SK-N-SH (cell line): ENCODE results near the gene KMT2E. TPM values are rescaled to one million over a fixed set of nuclear protein-coding genes. Genes with fewer than 3 reads are reported as not detected.

Experiments
- CTCF ChIA-PET: fragments of 300-600, 350-600 bp; formaldehyde crosslinking; extraction: SDS; loops from one replicate; lab custom pipeline; 2021; lab: Yijun Ruan, JAX
- POLR2A ChIA-PET: fragments of 350-600 bp; sonication (Branson Sonifier 250); formaldehyde crosslinking; extraction: SDS; loops from one replicate; lab custom pipeline; 2020; ENCODE audit warnings: antibody characterized with exemption, inconsistent platforms; lab: Yijun Ruan, JAX
- DNase-seq: peaks from one replicate; pipeline ENCODE4 v3.0.0; 2012
- H2AFZ ChIP-seq: fragments of 200-600 bp; sonication (generic); 2 replicates; pipeline ENCODE4 v1.8.1; 2016; ENCODE audit warnings: antibody characterized with exemption, mild to moderate bottlenecking, low read depth
- H3F3A ChIP-seq: fragments of 200-600 bp; sonication (generic); replicated peaks from 2 replicates; pipeline ENCODE3; 2016; ENCODE audit warnings: antibody characterized with exemption, mild to moderate bottlenecking; ENCODE audit not compliant: insufficient read depth
- H3K27ac ChIP-seq, 2 experiments: fragments of 200-500 bp in 1 of 2; fragments of 200-600 bp in 1 of 2; sonication (Bioruptor generic) in 1 of 2; sonication (generic), shearing (Covaris generic) in 1 of 2; 2 replicates each; pipeline versions ENCODE4 v1.5.1 to v1.6.1; 2014 to 2016; ENCODE audit warnings: low read depth in 2 of 2, inconsistent platforms in 1 of 2, low read length in 1 of 2, mild to moderate bottlenecking in 1 of 2, mixed read lengths in 1 of 2
- H3K27me3 ChIP-seq: fragments of 200-600 bp; sonication (generic), shearing (Covaris generic); 2 replicates; pipeline ENCODE4 v1.6.1; 2016; ENCODE audit warnings: mixed run types; ENCODE audit not compliant: insufficient read depth
- H3K36me3 ChIP-seq, 2 experiments: fragments of 200-500 bp in 1 of 2; fragments of 200-600 bp in 1 of 2; sonication (Bioruptor generic) in 1 of 2; sonication (generic) in 1 of 2; replicated peaks in 1 of 2; 2 replicates each; pipeline versions ENCODE3 to v1.5.1; 2014 to 2016; ENCODE audit warnings: low read length in 1 of 2, mild to moderate bottlenecking in 1 of 2; ENCODE audit not compliant: insufficient read depth in 2 of 2, control insufficient read depth in 1 of 2
- H3K4me1 ChIP-seq, 2 experiments: fragments of 200-500 bp in 1 of 2; fragments of 200-600 bp in 1 of 2; sonication (Bioruptor generic) in 1 of 2; sonication (generic), shearing (Covaris generic) in 1 of 2; 2 replicates each; pipeline versions ENCODE4 v1.5.1 to v1.6.1; 2014 to 2016; ENCODE audit warnings: low read depth in 1 of 2, low read length in 1 of 2, mixed run types in 1 of 2; ENCODE audit not compliant: insufficient read depth in 2 of 2, control insufficient read depth in 1 of 2
- H3K4me2 ChIP-seq: fragments of 200-600 bp; sonication (generic), shearing (Covaris generic); 2 replicates; pipeline ENCODE4 v1.6.1; 2017; ENCODE audit warnings: mixed run types
- H3K4me3 ChIP-seq, 2 experiments: fragments of 200-500 bp in 1 of 2; fragments of 200-600 bp in 1 of 2; sonication (Bioruptor generic) in 1 of 2; sonication (generic), shearing (Covaris generic) in 1 of 2; 2 replicates each; pipeline versions ENCODE4 v1.5.1 to v1.8.1; 2014 to 2016; ENCODE audit warnings: low read depth in 2 of 2, inconsistent platforms in 1 of 2, low read length in 1 of 2, mild to moderate bottlenecking in 1 of 2, mixed read lengths in 1 of 2, moderate library complexity in 1 of 2
- H3K79me2 ChIP-seq: fragments of 200-600 bp; sonication (generic); 2 replicates; pipeline ENCODE4 v1.8.1; 2017; ENCODE audit warnings: mild to moderate bottlenecking; ENCODE audit not compliant: insufficient read depth
- H3K9ac ChIP-seq: fragments of 200-600 bp; sonication (generic); 2 replicates; pipeline ENCODE4 v1.6.1; 2017; ENCODE audit warnings: mixed run types
- H3K9me2 ChIP-seq: fragments of 200-600 bp; sonication (generic); 2 replicates; pipeline ENCODE4 v1.6.1; 2017; ENCODE audit warnings: mixed run types
- H3K9me3 ChIP-seq: fragments of 200-600 bp; sonication (generic); 2 replicates; pipeline ENCODE4 v1.6.1; 2017; ENCODE audit warnings: mixed run types, mild to moderate bottlenecking, moderate library complexity
- H4K20me1 ChIP-seq: fragments of 200-600 bp; sonication (generic); 2 replicates; pipeline ENCODE4 v1.6.1; 2017; ENCODE audit warnings: mild to moderate bottlenecking, mixed run types; ENCODE audit not compliant: insufficient read depth
- CHD2 ChIP-seq: fragments of 150-350 bp; IDR thresholded peaks from 2 replicates; pipeline ENCODE4 v1.6.1; 2018; ENCODE audit warnings: low read length; ENCODE audit not compliant: partially characterized antibody
- EP300 ChIP-seq, 2 experiments: IDR thresholded peaks; 2 replicates each; pipeline versions ENCODE4 v1.4.0 to v1.6.1; 2012; ENCODE audit warnings: borderline replicate concordance in 1 of 2, low read depth in 1 of 2, low read length in 1 of 2
- EZH2phosphoT487 ChIP-seq: fragments of 200-600 bp; sonication (generic); IDR thresholded peaks from 2 replicates; pipeline ENCODE4 v1.6.1; 2017; ENCODE audit warnings: low read depth, mixed run types, mild to moderate bottlenecking, antibody characterized with exemption, moderate library complexity, borderline replicate concordance
- FOSL2 ChIP-seq: IDR thresholded peaks from 2 replicates; pipeline ENCODE4 v1.4.0; 2012; ENCODE audit warnings: low read depth, mild to moderate bottlenecking, moderate library complexity, borderline replicate concordance
- GABPA ChIP-seq: IDR thresholded peaks from 2 replicates; pipeline ENCODE4 v1.4.0; 2012; ENCODE audit warnings: low read depth, mild to moderate bottlenecking
- GATA2 ChIP-seq: sonication (generic); formaldehyde crosslinking; IDR thresholded peaks from 2 replicates; pipeline ENCODE4 v1.5.0; 2020; ENCODE audit warnings: mild to moderate bottlenecking, missing genetic modification reagents
- IRF3 ChIP-seq: fragments of 150-350 bp; IDR thresholded peaks from 2 replicates; pipeline ENCODE4 v1.6.1; 2016; ENCODE audit warnings: mild to moderate bottlenecking, low read depth, low read length
- JUND ChIP-seq: IDR thresholded peaks from 2 replicates; pipeline ENCODE4 v1.4.0; 2012
- NFIC ChIP-seq: IDR thresholded peaks from 2 replicates; pipeline ENCODE4 v1.4.0; 2012; ENCODE audit warnings: borderline replicate concordance
- PBX3 ChIP-seq: IDR thresholded peaks from 2 replicates; pipeline ENCODE4; 2012
- RCOR1 ChIP-seq: fragments of 150-350 bp; IDR thresholded peaks from 2 replicates; pipeline ENCODE4 v1.6.1; 2017; ENCODE audit warnings: antibody characterized with exemption, low read length
- RFX5 ChIP-seq: IDR thresholded peaks from 2 replicates; pipeline ENCODE4 v1.6.1; 2012; ENCODE audit warnings: mild to moderate bottlenecking, improper control_type of control experiment, low read length
- RXRA ChIP-seq: IDR thresholded peaks from 2 replicates; pipeline ENCODE4 v1.4.0; 2012; ENCODE audit warnings: low read depth, mild to moderate bottlenecking, borderline replicate concordance
- SIN3A ChIP-seq: IDR thresholded peaks from 2 replicates; pipeline ENCODE4 v1.6.1; 2012; ENCODE audit warnings: low read depth, mild to moderate bottlenecking, low read length, moderate library complexity, borderline replicate concordance
- TAF1 ChIP-seq: IDR thresholded peaks from 2 replicates; pipeline ENCODE4 v1.6.1; 2012; ENCODE audit warnings: low read depth, mild to moderate bottlenecking, low read length, moderate library complexity, borderline replicate concordance
- TEAD4 ChIP-seq: IDR thresholded peaks from 2 replicates; pipeline ENCODE4 v1.4.0; 2012; ENCODE audit warnings: mild to moderate bottlenecking, borderline replicate concordance; ENCODE audit not compliant: insufficient read depth
- ZBTB33 ChIP-seq: IDR thresholded peaks from 2 replicates; pipeline ENCODE4 v1.4.0; 2012; ENCODE audit warnings: low read depth, borderline replicate concordance
- WGBS: methylation state at CpG from one replicate; pipeline ENCODE4 v1.1.6; 2017; ENCODE audit warnings: low lambda C conversion rate; 5-methylcytosine and 5-hydroxymethylcytosine counted together
- polyA plus RNA-seq, 3 experiments: library from polyadenylated mRNA; depleted of rRNA; stranded (reverse); fragments of >200 nt; gene quantifications; 2 replicates each; pipeline ENCODE4 v1.2.3, GENCODE V29; 2012

Gene KMT2E
- polyA plus RNA-seq, 1 of the 3 experiments (the other 2 are of a cell fraction) = 6.4 TPM

- DNase-seq = no peak
- Histone ChIP-seq H3K27ac (no peak overlapping the region), H3F3A (peaks cover 34% of the 10 kb centered on the region), H3K4me3 (no peak overlapping the region), H2AFZ (no peak overlapping the region), H3K9me2 (no peaks in the 10 kb centered on the region), H3K79me2 (peaks cover 22% of the 10 kb centered on the region), H3K36me3 (peaks cover 61 to 81% of the 10 kb centered on the region in 2 experiments), H4K20me1 (no peaks in the 10 kb centered on the region; the same call in 1 of the 2 replicates), H3K9ac (no peak overlapping the region), H3K4me2 (no peak overlapping the region), H3K4me1 (no peaks in the 10 kb centered on the region; a peak in 1 of 4 replicates), H3K9me3 (no peaks in the 10 kb centered on the region), H3K27me3 (no peaks in the 10 kb centered on the region)
- WGBS = 97% methylated on average over 3 of the region's 3 CpGs
- TF ChIP-seq FOSL2 = no peak
- no peak for TF ChIP-seq EZH2phosphoT487
- TF ChIP-seq TEAD4 = no peak
- no peak for TF ChIP-seq EP300 (IDR thresholded peaks at IDR 0.05; ENCODE audit: borderline replicate concordance in 1 of 2, low read depth in 1 of 2, low read length in 1 of 2)
- TF ChIP-seq CHD2 = no peak
- no peak for TF ChIP-seq RCOR1
- TF ChIP-seq JUND = no peak
- TF ChIP-seq TAF1 = no peak
- no peak for TF ChIP-seq PBX3
- no peak for TF ChIP-seq GABPA
- no peak for TF ChIP-seq RFX5
- TF ChIP-seq GATA2 = no peak
- no peak for TF ChIP-seq NFIC
- TF ChIP-seq ZBTB33 = no peak
- no peak for TF ChIP-seq RXRA
- TF ChIP-seq IRF3 = no peak
- TF ChIP-seq SIN3A = no peak
- CTCF ChIA-PET = no interaction called here
- POLR2A ChIA-PET = no interaction called here
Observed at GRCh38 chr7:105086850-105087249, 72.8 kb downstream of the KMT2E start.
